ENCODE results near the gene SELENOM.

The SELENOM gene

DNA sequence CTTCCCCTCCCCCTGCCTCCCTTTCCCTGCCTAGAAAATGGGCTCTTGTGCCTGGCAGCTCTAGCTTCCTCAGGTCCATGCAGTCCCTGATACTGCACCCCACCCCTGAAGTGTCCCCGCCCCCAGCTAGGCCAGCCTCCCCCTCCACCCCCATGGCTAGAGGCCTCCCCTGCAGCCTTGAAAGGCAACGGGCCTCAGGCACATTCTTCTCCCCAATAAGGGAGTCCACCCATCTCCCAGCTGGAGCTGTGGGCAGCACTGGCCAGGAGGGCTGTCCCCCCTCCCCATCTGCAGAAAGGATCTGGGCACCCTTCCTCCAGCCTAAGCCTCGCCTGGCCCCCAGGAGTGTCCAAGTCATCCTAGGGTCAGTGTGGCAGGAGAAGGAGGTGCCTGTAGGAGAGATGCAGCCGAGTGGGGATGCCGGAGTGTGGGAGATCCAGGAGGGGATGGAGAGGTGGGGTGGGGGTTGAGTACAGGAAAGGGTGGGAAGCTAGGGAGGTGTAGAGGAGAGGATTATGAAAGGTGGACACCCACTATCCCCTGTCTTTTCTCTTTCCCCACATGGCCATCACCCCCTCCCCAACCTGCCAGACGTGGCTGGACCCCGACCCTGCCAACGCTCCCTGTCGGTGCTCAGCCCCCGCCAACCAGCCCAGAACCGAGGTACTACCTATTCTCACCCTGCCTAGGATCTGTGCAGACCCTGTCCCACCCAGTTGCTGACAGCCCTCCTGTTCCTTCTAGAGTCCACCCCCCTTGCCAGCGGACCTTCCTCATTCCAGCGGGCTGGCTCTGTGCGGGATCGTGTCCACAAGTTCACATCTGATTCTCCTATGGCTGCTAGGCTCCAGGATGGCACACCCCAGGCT is 16.9 kb downstream of the SELENOM start:
- no peak for DNase-seq (ENCODE audit: low read depth)

DNA sequence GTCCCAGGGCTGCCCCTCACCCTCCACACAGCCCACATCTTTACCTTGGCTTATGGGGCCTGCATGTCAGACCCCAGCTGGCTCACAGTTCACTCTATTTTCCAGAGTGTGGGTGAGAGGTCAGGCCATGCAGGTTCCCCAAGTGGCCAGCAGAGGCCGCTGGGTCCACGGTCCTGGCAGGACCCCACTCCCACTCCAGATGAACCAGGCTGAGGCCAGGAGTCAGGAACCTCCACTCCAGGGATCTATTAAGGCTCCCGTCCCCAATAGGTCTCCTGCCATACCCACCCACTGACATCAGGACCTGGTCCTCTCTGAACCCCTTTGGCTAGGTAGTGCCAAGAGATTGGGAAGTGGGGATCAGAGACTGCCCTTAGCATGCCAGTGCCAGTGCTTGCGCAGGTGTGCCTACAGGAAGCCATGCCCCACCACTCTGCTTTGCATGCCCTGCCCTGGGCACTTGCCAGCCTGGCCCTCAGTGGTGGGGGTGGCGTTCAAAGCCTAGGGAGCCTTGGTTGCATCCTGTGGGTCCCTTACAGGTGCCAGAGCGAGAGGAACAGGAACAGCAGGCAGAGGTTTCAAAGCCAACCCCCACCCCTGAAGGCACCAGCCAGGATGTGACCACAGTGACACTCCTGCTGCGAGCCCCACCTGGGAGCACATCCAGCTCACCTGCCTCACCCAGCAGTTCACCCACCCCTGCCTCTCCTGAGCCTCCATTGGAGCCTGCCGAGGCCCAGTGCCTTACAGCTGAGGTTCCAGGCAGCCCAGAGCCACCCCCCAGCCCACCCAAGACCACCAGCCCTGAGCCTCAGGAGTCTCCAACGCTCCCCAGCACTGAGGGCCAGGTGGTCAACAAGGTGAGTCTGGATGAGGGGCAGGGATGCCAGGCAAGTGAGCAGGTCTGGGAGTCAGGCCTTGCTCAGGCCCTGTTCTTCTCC is 17.9 kb downstream of the SELENOM start:
- DNase-seq (ENCODE audit: low read depth), result peak; percentile 55

DNA sequence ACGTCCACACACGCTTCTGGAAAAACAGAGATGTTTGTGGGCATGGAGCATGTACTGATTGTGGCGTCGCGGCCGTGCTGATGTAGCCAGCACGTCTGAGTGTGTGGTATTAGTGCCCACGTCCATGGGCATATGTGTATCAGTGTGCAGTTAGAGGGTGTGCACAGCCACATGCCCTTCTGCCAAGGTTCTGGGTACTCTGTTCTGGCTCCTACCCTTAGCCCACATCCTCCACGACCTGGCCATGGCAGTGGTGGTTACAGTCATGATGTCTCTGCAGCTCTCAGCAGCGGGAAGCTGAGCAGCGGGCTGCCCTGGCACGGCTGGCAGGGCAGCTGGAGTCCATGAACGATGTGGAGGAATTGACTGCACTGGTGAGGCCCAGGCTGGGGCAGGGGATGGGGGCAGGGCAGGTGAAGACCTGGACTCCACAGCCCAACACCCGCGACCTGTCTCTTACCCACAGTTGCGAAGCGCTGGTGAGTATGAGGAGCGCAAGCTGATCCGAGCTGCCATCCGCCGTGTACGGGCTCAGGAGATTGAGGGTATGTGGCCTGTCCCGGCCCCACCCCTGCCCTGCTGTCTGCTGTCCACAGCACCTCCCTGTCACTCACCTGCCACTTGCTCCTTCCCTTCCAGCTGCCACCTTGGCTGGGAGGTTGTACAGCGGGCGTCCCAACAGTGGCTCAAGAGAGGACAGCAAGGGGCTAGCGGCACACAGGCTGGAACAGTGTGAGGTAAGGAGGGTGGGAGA is 19.0 kb downstream of the SELENOM start:
- DNase-seq (ENCODE audit: low read depth), result no peak

GRCh38 chr22:31087744-31088215 is 19.6 kb downstream of the SELENOM start:
- no peak for DNase-seq (ENCODE audit: low read depth)

GRCh38 chr22:31086703-31087330 is 20.6 kb downstream of the SELENOM start:
- DNase-seq (ENCODE audit: low read depth), result no peak

DNA sequence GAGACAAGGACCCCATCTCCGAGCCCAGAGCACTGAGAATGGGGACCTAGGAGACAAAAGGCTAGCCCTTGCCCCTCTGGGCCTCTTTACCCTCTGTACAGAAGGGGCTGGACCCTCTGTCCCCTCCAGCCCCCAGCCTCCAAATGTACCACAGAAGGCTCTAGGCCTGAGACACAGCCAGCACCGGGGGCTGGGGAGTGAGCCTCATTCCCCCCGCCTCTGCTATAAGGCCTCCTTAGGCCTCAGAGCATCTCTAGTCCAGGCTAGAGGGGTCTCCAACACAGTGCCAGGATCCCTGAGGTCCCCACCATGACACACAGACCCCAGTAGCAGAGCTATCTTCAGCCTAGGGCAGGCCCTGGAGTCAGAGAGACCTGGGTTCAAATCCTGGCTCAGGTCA is 21.4 kb downstream of the SELENOM start:
- no peak for DNase-seq (ENCODE audit: low read depth)

- DNase-seq (ENCODE audit: low read depth), result no peak
Measured at GRCh38 chr22:31085493-31085824, 21.9 kb downstream of the SELENOM start.

GRCh38 chr22:31084811-31085492 is 22.4 kb downstream of the SELENOM start:
- DNase-seq (ENCODE audit: low read depth), result peak; percentile 70

DNA sequence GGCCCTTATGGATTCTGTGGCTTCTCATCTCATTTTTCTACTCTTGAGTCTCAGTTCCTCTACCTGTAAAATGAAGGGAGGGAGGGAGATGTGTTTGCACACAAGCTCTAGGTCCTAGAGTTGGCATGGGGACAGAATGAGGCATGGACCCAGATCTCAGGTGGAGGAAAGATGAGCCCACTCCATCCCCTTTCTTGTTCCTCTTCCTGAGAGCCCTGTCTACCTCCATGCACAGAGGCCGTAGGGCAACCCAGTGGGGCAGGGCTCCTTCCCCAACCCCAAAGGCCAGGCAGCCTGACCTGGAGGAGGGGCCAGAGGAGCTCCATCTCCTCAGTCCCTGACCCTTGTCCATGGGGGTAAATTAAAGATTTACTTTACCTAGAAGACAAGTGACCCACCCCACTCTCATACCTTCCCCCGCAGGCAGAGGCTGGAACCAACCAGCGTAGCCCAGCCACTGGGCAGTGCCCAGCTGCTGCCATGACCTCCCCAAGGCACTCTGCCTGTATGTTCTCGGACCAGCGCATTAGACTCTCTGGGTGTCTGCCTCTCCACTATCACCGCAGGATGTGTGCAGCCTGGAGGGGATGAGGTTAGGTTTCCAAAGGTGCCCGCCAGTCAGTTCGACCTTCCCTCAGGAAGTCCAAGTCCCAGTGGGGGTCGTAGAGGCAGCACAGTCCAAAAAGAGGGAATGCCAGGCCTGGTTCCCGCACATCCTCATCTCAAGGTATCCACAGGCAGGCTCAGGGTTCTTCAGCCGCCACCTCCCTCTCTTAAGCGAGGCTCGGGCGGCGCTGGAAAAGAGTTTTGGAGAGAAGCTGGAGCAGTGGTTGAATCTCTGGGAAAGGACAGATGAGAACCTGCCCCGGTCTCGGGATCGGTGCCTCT is 23.2 kb downstream of the SELENOM start:
- DNase-seq (ENCODE audit: low read depth), result peak; percentile 32

DNA sequence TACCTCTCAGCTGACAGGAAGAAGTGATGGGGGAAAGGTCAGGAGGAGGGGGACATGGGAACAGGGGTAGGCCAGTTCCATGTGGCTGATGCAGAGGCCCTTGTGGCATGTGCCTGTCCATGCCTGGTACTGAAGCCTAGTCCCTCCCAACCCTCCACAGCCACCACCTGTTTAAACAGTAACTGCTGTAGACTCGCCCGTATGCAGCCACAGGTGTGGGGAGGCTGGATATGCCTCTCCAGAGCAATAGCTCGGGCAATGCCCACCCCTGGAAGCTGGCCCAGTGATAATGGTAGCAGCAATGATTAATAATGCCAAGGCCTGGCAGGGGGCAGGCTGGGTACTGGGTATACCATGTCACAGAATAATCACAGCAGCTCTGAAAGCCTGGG is 24.0 kb downstream of the SELENOM start:
- no peak for DNase-seq (ENCODE audit: low read depth)

DNA sequence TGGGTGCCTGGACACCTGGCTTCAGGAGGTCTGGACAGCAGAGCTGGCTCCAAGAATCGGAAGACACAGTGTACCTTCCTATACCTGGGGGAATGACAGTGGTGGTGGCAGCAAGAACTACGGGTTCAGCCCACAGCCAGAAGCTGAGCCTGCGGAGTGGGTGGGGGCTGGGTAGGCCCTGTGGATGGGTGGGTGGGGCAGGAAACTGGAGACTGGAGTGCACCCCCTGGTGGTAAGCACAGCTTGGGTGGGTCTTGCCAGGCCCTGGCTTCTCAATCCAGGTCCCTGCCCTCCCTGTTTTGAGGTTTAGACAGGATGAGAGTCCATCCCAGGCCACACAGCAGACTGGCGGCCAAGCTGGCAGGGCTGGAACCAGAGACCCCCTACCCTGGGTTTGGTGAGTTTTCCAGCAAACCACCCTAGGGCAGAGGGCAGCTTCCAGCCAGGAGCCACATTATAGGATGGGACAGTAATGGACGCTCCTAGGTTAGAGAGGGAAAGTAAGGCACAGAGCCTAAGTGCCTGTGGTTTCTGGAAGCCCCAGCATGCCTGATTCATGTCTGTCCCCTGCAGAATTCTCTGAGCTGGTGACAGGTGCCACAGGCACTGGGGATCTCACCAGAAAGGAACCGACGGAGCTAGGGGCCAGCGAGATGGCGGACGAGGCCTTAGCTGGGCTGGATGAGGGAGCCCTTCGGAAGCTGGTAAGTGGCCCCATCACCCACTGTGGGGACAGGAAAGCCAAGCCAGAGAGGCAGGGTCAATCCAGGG is 24.6 kb downstream of the SELENOM start:
- peak; percentile 77 for DNase-seq (ENCODE audit: low read depth)

GRCh38 chr22:31081963-31082605 is 25.3 kb downstream of the SELENOM start:
- peak; percentile 87 for DNase-seq (ENCODE audit: low read depth)

GRCh38 chr22:31080848-31081649 is 26.3 kb downstream of the SELENOM start, which contains the start of gene SMTN:
Gene SMTN (plus strand): TSS chr22:31081318. CDS start chr22:31083259, 1,941 bp downstream.
- DNase-seq (ENCODE audit: low read depth), result peak; percentile 94

GRCh38 chr22:31080164-31080847 is 27.1 kb downstream of the SELENOM start:
- DNase-seq (ENCODE audit: low read depth), result no peak

DNA sequence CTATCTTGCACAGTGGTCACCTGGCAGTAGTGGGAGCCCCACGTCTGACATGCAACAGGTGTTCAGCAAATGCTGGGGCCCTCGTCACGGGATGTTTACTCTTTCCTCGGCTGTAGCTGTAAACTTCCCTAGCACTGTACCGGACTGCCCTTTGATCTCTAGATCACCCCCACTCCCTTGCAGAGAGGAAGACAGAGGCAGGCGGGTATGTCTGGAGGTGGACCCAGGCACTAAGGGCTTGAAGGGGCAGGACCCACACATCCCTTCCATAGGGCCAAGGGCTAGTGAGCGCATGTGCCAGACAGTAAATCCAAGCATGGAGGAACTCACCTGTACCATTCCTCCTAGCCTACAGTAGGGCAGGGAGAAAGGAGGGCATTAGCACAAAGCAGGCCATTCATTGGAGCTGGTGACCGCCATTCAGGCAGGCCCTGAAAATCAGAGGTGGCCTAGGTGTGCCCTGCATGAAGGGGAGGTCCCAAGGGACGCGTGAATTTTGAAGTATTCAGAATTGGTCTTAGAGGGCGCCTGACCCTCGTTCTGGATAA is 28.2 kb downstream of the SELENOM start:
- no peak for DNase-seq (ENCODE audit: low read depth)

DNA sequence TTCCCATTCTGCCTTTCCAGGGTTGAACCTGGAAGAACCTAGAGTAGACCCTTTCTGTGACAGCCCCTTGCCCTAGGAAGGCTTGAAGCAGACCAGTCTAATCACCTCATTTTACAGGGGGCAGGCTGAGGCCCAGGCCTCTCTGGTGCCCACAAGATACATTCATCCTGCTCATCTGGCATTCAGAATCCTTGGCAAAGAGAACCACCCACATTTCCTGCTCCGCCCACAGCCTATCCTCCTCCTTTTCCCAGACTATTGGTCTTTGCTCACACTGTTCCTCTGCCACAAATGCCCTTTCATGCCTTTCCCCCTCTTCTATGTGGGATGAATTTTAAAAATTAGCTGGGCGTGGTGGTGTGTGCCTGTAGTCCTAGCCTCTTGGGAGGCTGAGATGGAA is 29.0 kb downstream of the SELENOM start:
- DNase-seq (ENCODE audit: low read depth), result peak; percentile 36

GRCh38 chr22:31077681-31078080 is 29.7 kb downstream of the SELENOM start:
- DNase-seq (ENCODE audit: low read depth), result no peak
